ENCODE measurements around the gene NRCAM.

- TF ChIP-seq CTCF (IDR thresholded peaks at IDR 0.05) = no peak
- TF ChIP-seq POLR2A (IDR thresholded peaks at IDR 0.05) = no peak
These were observed 286.0 kb downstream of the NRCAM start for GRCh38 chr7:108170251-108170650.

Measured in sigmoid colon (tissue), 3 donors.